Caco-2 (cell line): Measurements from ENCODE around the gene CDC40. TPM values are rescaled to one million over a fixed set of nuclear protein-coding genes. Genes with fewer than 3 reads are reported as not detected.

Experiments
- BruUV-seq: library from RNA; stranded (reverse); fragments of 400-500 nt; replicated peaks from 2 replicates; lab custom pipeline; 2021; lab: Mats Ljungman, UMichigan
- CTCF ChIA-PET: fragments of 300-600 bp; sonication (Branson Sonifier 250); formaldehyde crosslinking; loops from one replicate; lab custom pipeline; 2022; ENCODE audit warnings: antibody characterized with exemption; lab: Charles Lee
- POLR2A ChIA-PET: fragments of 300-600 bp; sonication (Branson Sonifier 250); formaldehyde crosslinking; loops from one replicate; lab custom pipeline; 2022; ENCODE audit warnings: antibody characterized with exemption; lab: Charles Lee
- DNase-seq, 2 experiments: peaks; one replicate each; pipeline versions ENCODE4 v3.0.0 to v3.0.0-alpha.2; 2020 to 2022
- H3K27me3 ChIP-seq: replicated peaks from 2 replicates; pipeline ENCODE4 v1.6.0; 2011; ENCODE audit warnings: low read length; ENCODE audit not compliant: control insufficient read depth, insufficient read depth
- H3K36me3 ChIP-seq: 2 replicates; pipeline ENCODE4 v1.5.1; 2011; ENCODE audit warnings: low read length; ENCODE audit not compliant: control insufficient read depth, insufficient read depth
- H3K4me1 ChIP-seq: fragments of 250-450 bp; sonication (Bioruptor Pico); 2 replicates; pipeline ENCODE4 v1.5.1; 2020; ENCODE audit warnings: mild to moderate bottlenecking
- H3K4me3 ChIP-seq: 2 replicates; pipeline ENCODE4 v1.5.1; 2011; ENCODE audit warnings: low read depth, mild to moderate bottlenecking, control low read depth, low read length
- H3K9me3 ChIP-seq: fragments of 250-450 bp; sonication (Bioruptor Pico); 2 replicates; pipeline ENCODE4 v1.5.1; 2020; ENCODE audit warnings: mild to moderate bottlenecking, moderate library complexity
- H3K27ac Mint-ChIP-seq: one replicate; pipeline ENCODE4 v1.8.0; 2022; ENCODE audit warnings: mixed read lengths; ENCODE audit not compliant: unreplicated experiment
- H3K27me3 Mint-ChIP-seq: one replicate; pipeline ENCODE4 v1.8.0; 2022; ENCODE audit warnings: mixed read lengths; ENCODE audit not compliant: insufficient read depth, unreplicated experiment
- H3K36me3 Mint-ChIP-seq: one replicate; pipeline ENCODE4 v1.8.0; 2022; ENCODE audit warnings: mild to moderate bottlenecking, mixed read lengths; ENCODE audit not compliant: insufficient read depth, unreplicated experiment
- H3K4me1 Mint-ChIP-seq: one replicate; pipeline ENCODE4 v1.8.0; 2022; ENCODE audit warnings: low read depth, mixed read lengths; ENCODE audit not compliant: unreplicated experiment
- H3K4me3 Mint-ChIP-seq: one replicate; pipeline ENCODE4 v1.8.0; 2022; ENCODE audit warnings: mild to moderate bottlenecking, moderate library complexity, mixed read lengths; ENCODE audit not compliant: unreplicated experiment
- H3K9me3 Mint-ChIP-seq: one replicate; pipeline ENCODE4 v1.8.0; 2022; ENCODE audit warnings: mixed read lengths; ENCODE audit not compliant: unreplicated experiment
- intact Hi-C: fragments of 100-400 bp; cut with micrococcal nuclease; formaldehyde crosslinking; loops from one replicate; pipeline ENCODE4 v1.10.0; 2022; ENCODE audit not compliant: unreplicated experiment
- total RNA-seq: library from RNA; stranded (reverse); gene quantifications from 2 replicates; pipeline ENCODE4 v1.2.3, GENCODE V29; 2022
- TF ChIP-seq, protein P1 (sequence below), 2 experiments: fragments of 200-600 bp in 1 of 2; IDR thresholded peaks; 1 replicate in 1 of 2; 2 replicates in 1 of 2; pipeline versions ENCODE4 v1.5.1 to v1.8.0; 2011 to 2022; ENCODE audit warnings: antibody characterized with exemption in 1 of 2, control low read depth in 1 of 2, inconsistent platforms in 1 of 2, low read depth in 1 of 2, low read length in 1 of 2, mild to moderate bottlenecking in 1 of 2, moderate library complexity in 1 of 2; ENCODE audit not compliant: insufficient read depth in 1 of 2, severe bottlenecking in 1 of 2, unreplicated experiment in 1 of 2

Gene CDC40
- total RNA-seq, 1 experiment from 2014 or later: 22.7 TPM

DNA sequence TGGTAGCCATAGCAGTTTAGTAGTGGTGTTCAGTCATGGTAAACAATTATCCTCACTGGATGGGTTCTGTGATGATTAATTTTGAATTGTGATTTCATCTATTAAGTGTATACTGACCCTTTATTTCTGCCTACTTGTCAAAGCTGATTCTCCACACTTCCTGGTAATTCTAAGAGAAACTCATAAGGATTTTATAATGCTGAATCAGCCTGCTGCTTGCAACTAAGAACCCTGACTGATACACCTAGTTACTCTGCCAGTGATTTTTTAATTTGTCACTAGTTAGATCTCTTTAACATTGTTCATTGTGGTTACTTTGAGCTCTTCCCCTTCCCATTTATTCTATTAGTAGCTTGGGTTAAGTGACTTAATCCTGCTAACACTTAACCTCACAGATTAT lies 8.6 kb downstream of the CDC40 start:
- Histone ChIP-seq H3K9me3 (no peaks in the 10 kb centered on the region), H3K4me3 (no peak overlapping the region), H3K4me1 (peaks cover 9% of the 10 kb centered on the region; the same call in 1 of the 2 replicates), H3K27me3 (no peaks in the 10 kb centered on the region), H3K36me3 (no peaks in the 10 kb centered on the region)
- Mint-ChIP-seq H3K27ac (no peak overlapping the region), H3K9me3 (no peaks in the 10 kb centered on the region), H3K27me3 (no peaks in the 10 kb centered on the region), H3K4me3 (no peak overlapping the region), H3K36me3 (no peaks in the 10 kb centered on the region), H3K4me1 (no peaks in the 10 kb centered on the region)
- ChIA-PET POLR2A (no interaction called here), CTCF (no interaction called here)
- no peak for DNase-seq
- TF ChIP-seq, protein P1, sequence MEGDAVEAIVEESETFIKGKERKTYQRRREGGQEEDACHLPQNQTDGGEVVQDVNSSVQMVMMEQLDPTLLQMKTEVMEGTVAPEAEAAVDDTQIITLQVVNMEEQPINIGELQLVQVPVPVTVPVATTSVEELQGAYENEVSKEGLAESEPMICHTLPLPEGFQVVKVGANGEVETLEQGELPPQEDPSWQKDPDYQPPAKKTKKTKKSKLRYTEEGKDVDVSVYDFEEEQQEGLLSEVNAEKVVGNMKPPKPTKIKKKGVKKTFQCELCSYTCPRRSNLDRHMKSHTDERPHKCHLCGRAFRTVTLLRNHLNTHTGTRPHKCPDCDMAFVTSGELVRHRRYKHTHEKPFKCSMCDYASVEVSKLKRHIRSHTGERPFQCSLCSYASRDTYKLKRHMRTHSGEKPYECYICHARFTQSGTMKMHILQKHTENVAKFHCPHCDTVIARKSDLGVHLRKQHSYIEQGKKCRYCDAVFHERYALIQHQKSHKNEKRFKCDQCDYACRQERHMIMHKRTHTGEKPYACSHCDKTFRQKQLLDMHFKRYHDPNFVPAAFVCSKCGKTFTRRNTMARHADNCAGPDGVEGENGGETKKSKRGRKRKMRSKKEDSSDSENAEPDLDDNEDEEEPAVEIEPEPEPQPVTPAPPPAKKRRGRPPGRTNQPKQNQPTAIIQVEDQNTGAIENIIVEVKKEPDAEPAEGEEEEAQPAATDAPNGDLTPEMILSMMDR (IDR thresholded peaks at IDR 0.05; ENCODE audit: insufficient read depth in 1 of 2, low read depth in 1 of 2, low read length in 1 of 2, severe bottlenecking in 1 of 2, unreplicated experiment in 1 of 2): no peak
- no TSS peak for BruUV-seq
- intact Hi-C loops: no loop called here

DNA sequence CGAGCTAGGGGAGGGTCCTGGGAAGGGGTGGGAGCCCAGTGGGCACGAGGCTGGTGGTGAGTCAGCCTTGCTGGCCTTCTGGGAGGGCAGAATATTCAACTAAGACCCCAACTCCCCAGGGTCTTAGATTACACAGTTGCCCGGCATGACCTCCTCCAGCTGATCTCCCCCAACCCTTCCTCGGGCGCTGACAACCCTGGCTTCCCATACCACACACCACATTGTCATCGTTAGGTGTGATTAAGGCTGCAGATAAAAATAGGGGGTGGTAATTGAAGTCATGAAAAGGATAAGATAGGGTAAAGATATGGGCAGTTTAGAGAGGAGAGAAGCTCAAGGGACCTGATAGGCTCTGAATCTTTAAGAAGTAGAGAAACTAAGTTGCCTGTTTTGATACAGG lies 10.5 kb downstream of the CDC40 start:
- H3K27me3 Mint-ChIP-seq: no peaks in the 10 kb centered on the region
- H3K36me3 Mint-ChIP-seq: no peaks in the 10 kb centered on the region
- POLR2A ChIA-PET: no interaction called here

DNA sequence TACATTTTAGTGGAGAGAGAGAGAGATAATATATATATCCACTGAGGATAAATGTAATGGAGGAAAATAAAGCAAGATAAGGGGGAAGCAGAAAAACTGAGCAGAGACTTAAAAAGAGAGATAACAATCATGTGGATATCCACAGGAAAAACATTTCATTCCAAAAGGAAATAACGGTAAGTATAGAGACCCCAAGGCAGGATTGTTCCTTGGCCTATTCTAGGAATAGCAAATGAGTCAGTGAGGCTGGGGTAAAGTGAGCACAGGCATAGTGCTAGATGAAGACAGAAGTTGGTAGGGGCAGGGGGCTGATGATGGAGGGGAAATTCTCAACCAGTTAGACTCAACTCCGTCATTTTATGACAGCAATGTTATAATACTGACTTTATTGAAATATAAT lies 11.2 kb downstream of the CDC40 start:
- Mint-ChIP-seq H3K4me1 (peaks cover 6% of the 10 kb centered on the region), H3K27ac (no peak overlapping the region), H3K36me3 (no peaks in the 10 kb centered on the region), H3K4me3 (no peak overlapping the region), H3K27me3 (no peaks in the 10 kb centered on the region), H3K9me3 (no peaks in the 10 kb centered on the region)
- BruUV-seq: no TSS peak
- ChIA-PET CTCF (no interaction called here), POLR2A (no interaction called here)
- Histone ChIP-seq H3K27me3 (no peaks in the 10 kb centered on the region), H3K9me3 (no peaks in the 10 kb centered on the region), H3K4me3 (no peak overlapping the region), H3K36me3 (peaks cover 1% of the 10 kb centered on the region; the same call in 1 of the 2 replicates), H3K4me1 (peaks cover 24% of the 10 kb centered on the region; the same call in 1 of the 2 replicates)
- TF ChIP-seq, protein P1 (IDR thresholded peaks at IDR 0.05; ENCODE audit: insufficient read depth in 1 of 2, low read depth in 1 of 2, low read length in 1 of 2, severe bottlenecking in 1 of 2, unreplicated experiment in 1 of 2): no peak
- no peak for DNase-seq
- intact Hi-C loops: no loop called here

More for the DNA sequence above, 10.5 kb downstream of the CDC40 start:
- CTCF ChIA-PET: no interaction called here
- intact Hi-C loops: no loop called here
- Mint-ChIP-seq H3K9me3 (no peaks in the 10 kb centered on the region), H3K4me1 (peaks cover 3% of the 10 kb centered on the region), H3K4me3 (no peak overlapping the region), H3K27ac (no peak overlapping the region)
- H3K4me1 ChIP-seq: peaks cover 21% of the 10 kb centered on the region; the same call in 1 of the 2 replicates
- no peaks in the 10 kb centered on the region for H3K27me3 ChIP-seq
- no peak overlapping the region for H3K4me3 ChIP-seq
- H3K36me3 ChIP-seq: peaks cover 1% of the 10 kb centered on the region; the same call in 1 of the 2 replicates
- H3K9me3 ChIP-seq: no peaks in the 10 kb centered on the region
- BruUV-seq: no TSS peak
- DNase-seq: no peak
- TF ChIP-seq, protein P1 (IDR thresholded peaks at IDR 0.05; ENCODE audit: insufficient read depth in 1 of 2, low read depth in 1 of 2, low read length in 1 of 2, severe bottlenecking in 1 of 2, unreplicated experiment in 1 of 2): no peak
